Glutamatergic neuron (in vitro differentiated cells): ENCODE measurements around the gene TBC1D1. TPM values are rescaled to one million over a fixed set of nuclear protein-coding genes. Genes with fewer than 3 reads are reported as not detected.

Experiments
- DNase-seq: peaks from one replicate; pipeline ENCODE4 v3.0.0; 2022
- H3K27ac Mint-ChIP-seq: one replicate; pipeline ENCODE4 v1.8.0; 2020; ENCODE audit warnings: mild to moderate bottlenecking, mixed read lengths, inconsistent platforms; ENCODE audit not compliant: unreplicated experiment
- H3K27me3 Mint-ChIP-seq: one replicate; pipeline ENCODE4 v1.8.0; 2020; ENCODE audit warnings: mild to moderate bottlenecking, moderate library complexity, mixed read lengths, inconsistent platforms; ENCODE audit not compliant: unreplicated experiment
- H3K36me3 Mint-ChIP-seq: one replicate; pipeline ENCODE4 v1.8.0; 2020; ENCODE audit warnings: mild to moderate bottlenecking, mixed read lengths, inconsistent platforms; ENCODE audit not compliant: unreplicated experiment
- H3K4me1 Mint-ChIP-seq: one replicate; pipeline ENCODE4 v1.8.0; 2020; ENCODE audit warnings: mild to moderate bottlenecking, low read depth, mixed read lengths, inconsistent platforms; ENCODE audit not compliant: unreplicated experiment
- H3K4me3 Mint-ChIP-seq: one replicate; pipeline ENCODE4 v1.8.0; 2020; ENCODE audit warnings: mild to moderate bottlenecking, mixed read lengths, inconsistent platforms; ENCODE audit not compliant: unreplicated experiment
- H3K9me3 Mint-ChIP-seq: one replicate; pipeline ENCODE4 v1.8.0; 2020; ENCODE audit warnings: mild to moderate bottlenecking, moderate library complexity, mixed read lengths, inconsistent platforms; ENCODE audit not compliant: unreplicated experiment
- total RNA-seq: library from RNA; stranded (reverse); fragmentation: NEBNext Ultra II Directional; extraction: Animal tissue kit (Norgen Biotek cat#: 25700); gene quantifications from one replicate; pipeline ENCODE4 v1.2.1, GENCODE V29; 2021; ENCODE audit not compliant: unreplicated experiment
- TF ChIP-seq, protein P1 (sequence below): fragments of 200-600 bp; sonication (generic); IDR thresholded peaks from one replicate; pipeline ENCODE4 v1.5.0; 2021; ENCODE audit not compliant: partially characterized antibody, unreplicated experiment

Gene TBC1D1
- total RNA-seq, 1 donor from 2014 or later: 106 TPM

DNA sequence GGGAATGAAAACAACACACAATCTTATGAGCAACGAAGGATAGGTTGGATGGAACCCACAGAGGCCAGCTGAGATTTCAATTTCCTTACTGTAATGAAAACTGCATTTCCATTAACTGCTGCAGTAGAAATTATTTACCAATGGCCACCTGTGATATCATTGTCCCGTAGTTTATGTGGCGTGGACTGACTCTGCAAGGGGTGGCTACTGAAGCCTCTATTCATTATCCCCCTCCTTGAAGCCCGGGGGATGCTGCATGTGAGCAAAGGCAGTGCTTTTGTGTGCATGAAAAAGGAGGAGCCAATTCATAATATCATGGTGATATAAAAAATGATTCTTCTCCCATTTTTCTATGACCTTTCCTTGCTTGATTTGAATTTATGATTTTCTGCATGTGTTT lies 277.1 kb downstream of the TBC1D1 start:
- no peaks in the 10 kb centered on the region for H3K4me1 Mint-ChIP-seq
- TF ChIP-seq, protein P1, sequence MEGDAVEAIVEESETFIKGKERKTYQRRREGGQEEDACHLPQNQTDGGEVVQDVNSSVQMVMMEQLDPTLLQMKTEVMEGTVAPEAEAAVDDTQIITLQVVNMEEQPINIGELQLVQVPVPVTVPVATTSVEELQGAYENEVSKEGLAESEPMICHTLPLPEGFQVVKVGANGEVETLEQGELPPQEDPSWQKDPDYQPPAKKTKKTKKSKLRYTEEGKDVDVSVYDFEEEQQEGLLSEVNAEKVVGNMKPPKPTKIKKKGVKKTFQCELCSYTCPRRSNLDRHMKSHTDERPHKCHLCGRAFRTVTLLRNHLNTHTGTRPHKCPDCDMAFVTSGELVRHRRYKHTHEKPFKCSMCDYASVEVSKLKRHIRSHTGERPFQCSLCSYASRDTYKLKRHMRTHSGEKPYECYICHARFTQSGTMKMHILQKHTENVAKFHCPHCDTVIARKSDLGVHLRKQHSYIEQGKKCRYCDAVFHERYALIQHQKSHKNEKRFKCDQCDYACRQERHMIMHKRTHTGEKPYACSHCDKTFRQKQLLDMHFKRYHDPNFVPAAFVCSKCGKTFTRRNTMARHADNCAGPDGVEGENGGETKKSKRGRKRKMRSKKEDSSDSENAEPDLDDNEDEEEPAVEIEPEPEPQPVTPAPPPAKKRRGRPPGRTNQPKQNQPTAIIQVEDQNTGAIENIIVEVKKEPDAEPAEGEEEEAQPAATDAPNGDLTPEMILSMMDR: no peak
- no peak overlapping the region for H3K27ac Mint-ChIP-seq

DNA sequence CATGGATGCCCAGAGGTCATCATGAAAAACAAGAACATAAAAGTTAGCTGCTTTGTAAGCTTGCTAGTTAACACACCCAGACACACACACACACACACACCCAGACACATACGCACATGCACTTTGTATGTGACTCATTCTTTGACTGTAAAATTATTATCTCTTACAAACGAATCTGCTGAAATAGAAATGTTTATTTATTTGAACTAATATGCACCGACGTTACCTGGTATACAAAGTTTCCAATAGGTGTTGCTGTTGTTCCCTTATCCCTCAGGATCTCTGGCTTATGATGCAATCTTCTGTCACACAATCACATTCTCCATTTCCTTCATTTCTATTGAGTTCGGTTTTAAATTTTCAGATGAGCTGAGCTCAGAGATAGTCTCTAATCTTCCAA lies 278.6 kb downstream of the TBC1D1 start:
- no peak overlapping the region for H3K4me3 Mint-ChIP-seq
- TF ChIP-seq, protein P1: no peak
- peaks cover 4% of the 10 kb centered on the region for H3K27me3 Mint-ChIP-seq
- H3K4me1 Mint-ChIP-seq: no peaks in the 10 kb centered on the region
- H3K36me3 Mint-ChIP-seq: peaks cover 9% of the 10 kb centered on the region
- no peak overlapping the region for H3K27ac Mint-ChIP-seq
- no peak for DNase-seq
- H3K9me3 Mint-ChIP-seq: no peaks in the 10 kb centered on the region

More for the DNA sequence above, 277.1 kb downstream of the TBC1D1 start:
- DNase-seq: no peak
- Mint-ChIP-seq H3K9me3 (no peaks in the 10 kb centered on the region), H3K36me3 (peaks cover 15% of the 10 kb centered on the region), H3K4me3 (no peak overlapping the region), H3K27me3 (peaks cover 5% of the 10 kb centered on the region)

DNA sequence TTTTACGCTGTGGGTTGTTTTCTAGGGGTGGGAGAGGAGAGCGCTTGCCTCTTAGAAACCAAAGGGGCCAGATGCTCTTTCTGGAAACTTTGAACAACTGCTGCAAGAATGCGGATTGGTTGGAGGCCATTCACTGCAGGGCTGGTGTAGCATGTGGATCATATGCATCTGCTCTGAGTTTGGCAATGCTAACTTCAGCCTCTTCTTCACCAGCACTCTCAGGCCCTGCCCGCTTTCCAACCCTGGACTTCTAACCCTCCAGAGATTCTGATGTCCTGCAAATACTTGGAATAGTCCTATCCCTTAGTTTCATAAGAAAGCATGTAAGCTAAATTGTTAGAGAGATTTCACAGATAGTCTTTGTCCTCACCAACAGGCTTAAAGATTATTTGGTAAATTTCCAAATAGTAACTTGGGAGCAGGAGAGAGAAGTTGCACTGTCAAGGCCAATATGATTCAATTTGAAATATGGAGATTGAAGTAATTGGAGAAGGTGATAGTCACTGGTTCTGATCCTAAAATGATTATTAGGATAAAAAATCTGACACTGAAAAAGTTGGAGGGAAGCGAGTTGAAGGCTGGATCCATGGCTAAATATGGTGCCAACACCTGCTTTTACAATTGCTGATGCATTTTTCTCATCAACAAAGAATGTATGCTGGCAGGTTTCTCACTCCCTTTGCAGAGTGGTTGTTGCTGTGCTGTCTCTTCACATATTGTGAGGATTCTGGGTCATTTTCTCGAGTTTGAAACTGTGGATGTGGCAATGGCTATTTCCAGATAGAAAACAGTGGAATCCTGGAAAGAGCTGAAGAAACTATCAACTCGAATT lies 279.7 kb downstream of the TBC1D1 start:
- TF ChIP-seq, protein P1: no peak
- Mint-ChIP-seq H3K27me3 (no peaks in the 10 kb centered on the region), H3K9me3 (no peaks in the 10 kb centered on the region), H3K27ac (no peak overlapping the region), H3K4me1 (no peaks in the 10 kb centered on the region), H3K4me3 (no peak overlapping the region), H3K36me3 (peaks cover 8% of the 10 kb centered on the region)
- no peak for DNase-seq

DNA sequence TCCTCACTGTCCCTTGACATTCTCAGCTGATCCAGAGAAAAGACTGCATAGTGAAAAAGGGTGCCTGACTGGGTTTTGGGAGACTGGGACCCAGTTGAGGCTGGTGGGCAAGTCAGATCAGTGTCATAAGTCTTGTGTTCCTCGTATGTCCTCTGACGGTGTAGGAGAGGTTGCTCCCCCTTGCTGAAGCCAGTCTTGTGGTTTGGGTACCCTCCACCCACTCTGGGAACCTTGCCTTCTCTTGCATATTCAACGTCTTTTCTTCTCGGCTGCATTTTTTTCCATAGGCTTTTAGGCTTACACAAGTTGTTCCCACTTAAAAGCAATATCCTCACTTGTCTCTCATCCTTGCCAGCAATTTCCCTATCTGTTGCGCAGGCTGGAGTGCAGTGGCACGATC lies 281.2 kb downstream of the TBC1D1 start:
- DNase-seq: no peak
- Mint-ChIP-seq H3K36me3 (peaks cover 4% of the 10 kb centered on the region), H3K9me3 (no peaks in the 10 kb centered on the region), H3K4me1 (no peaks in the 10 kb centered on the region), H3K27ac (no peak overlapping the region), H3K4me3 (no peak overlapping the region), H3K27me3 (no peaks in the 10 kb centered on the region)
- TF ChIP-seq, protein P1: no peak

DNA sequence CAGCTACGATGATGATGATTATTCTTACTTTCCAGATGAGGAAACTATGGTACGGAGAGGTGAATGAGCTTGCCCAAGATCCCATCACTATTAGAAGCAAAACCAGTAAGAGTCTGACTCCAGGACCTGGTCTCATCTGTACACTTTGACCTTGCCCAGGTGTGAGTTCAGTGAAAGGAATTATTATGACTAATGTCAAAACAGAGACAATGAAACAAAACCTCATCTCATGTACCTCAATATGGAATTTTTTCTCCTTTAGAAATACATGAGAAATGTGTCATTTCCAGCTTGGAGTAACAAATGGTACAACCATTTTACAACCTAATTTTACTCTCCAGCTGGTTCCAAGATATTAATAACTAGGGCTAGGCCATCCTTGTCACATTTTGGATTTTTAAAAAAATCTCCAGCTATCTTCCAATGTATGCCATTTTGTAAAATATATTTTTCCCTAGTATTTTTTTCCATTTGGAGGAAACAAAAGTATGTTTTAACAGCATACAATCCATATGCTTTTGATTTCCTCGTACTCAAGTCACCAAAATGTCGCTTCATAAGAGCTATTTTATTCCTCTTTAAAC lies 283.1 kb downstream of the TBC1D1 start:
- no peak overlapping the region for H3K27ac Mint-ChIP-seq
- H3K9me3 Mint-ChIP-seq: no peaks in the 10 kb centered on the region
- no peak for DNase-seq
- H3K27me3 Mint-ChIP-seq: no peaks in the 10 kb centered on the region
- peaks cover 7% of the 10 kb centered on the region for H3K4me1 Mint-ChIP-seq
- H3K36me3 Mint-ChIP-seq: peaks cover 4% of the 10 kb centered on the region
- TF ChIP-seq, protein P1: no peak
- H3K4me3 Mint-ChIP-seq: no peak overlapping the region
